SKM-1 (cell line): ENCODE results near the gene GRIK3.

Experiments used
- DNase-seq: peaks from one replicate; lab custom pipeline; 2025; ENCODE audit not compliant: unreplicated experiment; lab: John Stamatoyannopoulos, UW

Gene GRIK3

GRCh38 chr1:36835696-36836095 lies 198.6 kb downstream of the GRIK3 start:
- no peak for DNase-seq

- DNase-seq: no peak
Observed at GRCh38 chr1:36835017-36835695, 199.2 kb downstream of the GRIK3 start.

- no peak for DNase-seq
Observed at GRCh38 chr1:36834586-36834985, 199.7 kb downstream of the GRIK3 start.

GRCh38 chr1:36831186-36831810 lies 203.0 kb downstream of the GRIK3 start:
- no peak for DNase-seq

- DNase-seq: no peak
Observed at GRCh38 chr1:36829961-36830360, 204.4 kb downstream of the GRIK3 start.

GRCh38 chr1:36829066-36829465 lies 205.2 kb downstream of the GRIK3 start:
- DNase-seq: no peak

- no peak for DNase-seq
Observed at GRCh38 chr1:36825226-36825625, 209.1 kb downstream of the GRIK3 start.

- DNase-seq: no peak
Observed at GRCh38 chr1:36824390-36824861, 209.9 kb downstream of the GRIK3 start.

GRCh38 chr1:36822648-36823047 lies 211.7 kb downstream of the GRIK3 start:
- no peak for DNase-seq

- DNase-seq: no peak
Observed at GRCh38 chr1:36821386-36821785, 212.9 kb downstream of the GRIK3 start.

GRCh38 chr1:36818771-36819170 lies 215.5 kb downstream of the GRIK3 start:
- no peak for DNase-seq

GRCh38 chr1:36816348-36816747 lies 218.0 kb downstream of the GRIK3 start:
- DNase-seq: no peak

- no peak for DNase-seq
Observed at GRCh38 chr1:36814774-36815173, 219.5 kb downstream of the GRIK3 start.

- no peak for DNase-seq
Observed at GRCh38 chr1:36814083-36814482, 220.2 kb downstream of the GRIK3 start.

- DNase-seq: no peak
Observed at GRCh38 chr1:36807262-36807661, 227.1 kb downstream of the GRIK3 start.

- no peak for DNase-seq
Observed at GRCh38 chr1:36805979-36806640, 228.2 kb downstream of the GRIK3 start.

GRCh38 chr1:36804669-36805314 lies 229.5 kb downstream of the GRIK3 start:
- DNase-seq: no peak

- no peak for DNase-seq
Observed at GRCh38 chr1:36803868-36804570, 230.3 kb downstream of the GRIK3 start.

- no peak for DNase-seq
Observed at GRCh38 chr1:36802018-36802417, 232.3 kb downstream of the GRIK3 start.

- no peak for DNase-seq
Observed at GRCh38 chr1:36797761-36798160, 236.6 kb downstream of the GRIK3 start.

- no peak for DNase-seq
Observed at GRCh38 chr1:36796733-36797132, 237.6 kb downstream of the GRIK3 start.
